ENCODE data around the gene PPM1L.

Gene PPM1L

GRCh38 chr3:160719710-160720109, 36.3 kb upstream of the PPM1L start:
- TF ChIP-seq EZH2phosphoT487 (IDR thresholded peaks at IDR 0.05; ENCODE audit: low read length) (no peak), CTCF (IDR thresholded peaks at IDR 0.05; ENCODE audit: low read length) (no peak)
- Histone ChIP-seq H3K79me2 (ENCODE audit: low read length) (no peaks in the 10 kb centered on the region), H4K20me1 (ENCODE audit: insufficient read depth, low read length) (no peaks in the 10 kb centered on the region), H3K4me3 (ENCODE audit: low read length) (no peak overlapping the region), H3K4me2 (ENCODE audit: low read depth, low read length) (no peak overlapping the region), H3F3A (ENCODE audit: insufficient read depth, low read length) (no peaks in the 10 kb centered on the region), H3K9me2 (replicated peaks; ENCODE audit: insufficient read depth, low read length) (no peaks in the 10 kb centered on the region), H3K27me3 (replicated peaks; ENCODE audit: insufficient read depth, low read length) (no peaks in the 10 kb centered on the region), H3K36me3 (replicated peaks; ENCODE audit: insufficient read depth, low read length) (no peaks in the 10 kb centered on the region), H3K27ac (ENCODE audit: low read length) (no peak overlapping the region), H3K9me3 (replicated peaks; ENCODE audit: insufficient read depth, low read length) (no peaks in the 10 kb centered on the region), H3K4me1 (ENCODE audit: low read length) (no peaks in the 10 kb centered on the region), H2AFZ (ENCODE audit: low read length) (no peak overlapping the region), H3K9ac (ENCODE audit: low read length) (no peak overlapping the region)
- no peak for DNase-seq

GRCh38 chr3:160720123-160720746, 35.8 kb upstream of the PPM1L start:
- no peak overlapping the region for H3K4me3 ChIP-seq (ENCODE audit: low read length)
- H4K20me1 ChIP-seq (ENCODE audit: insufficient read depth, low read length) = no peaks in the 10 kb centered on the region
- H3F3A ChIP-seq (ENCODE audit: insufficient read depth, low read length) = no peaks in the 10 kb centered on the region
- no peak overlapping the region for H2AFZ ChIP-seq (ENCODE audit: low read length)
- no peak overlapping the region for H3K4me2 ChIP-seq (ENCODE audit: low read depth, low read length)
- no peak for DNase-seq
- H3K9ac ChIP-seq (ENCODE audit: low read length) = no peak overlapping the region
- no peaks in the 10 kb centered on the region for H3K4me1 ChIP-seq (ENCODE audit: low read length)
- no peaks in the 10 kb centered on the region for H3K9me2 ChIP-seq (replicated peaks; ENCODE audit: insufficient read depth, low read length)
- no peak overlapping the region for H3K27ac ChIP-seq (ENCODE audit: low read length)
- no peaks in the 10 kb centered on the region for H3K9me3 ChIP-seq (replicated peaks; ENCODE audit: insufficient read depth, low read length)
- H3K79me2 ChIP-seq (ENCODE audit: low read length) = no peaks in the 10 kb centered on the region
- H3K36me3 ChIP-seq (replicated peaks; ENCODE audit: insufficient read depth, low read length) = no peaks in the 10 kb centered on the region
- no peak for TF ChIP-seq EZH2 (optimal IDR thresholded peaks at IDR 0.05; ENCODE audit: low read depth, low read length)
- TF ChIP-seq CTCF (IDR thresholded peaks at IDR 0.05; ENCODE audit: low read length) = peak; percentile 39
- no peaks in the 10 kb centered on the region for H3K27me3 ChIP-seq (replicated peaks; ENCODE audit: insufficient read depth, low read length)

GRCh38 chr3:160722331-160722730, 33.7 kb upstream of the PPM1L start:
- Histone ChIP-seq H2AFZ (ENCODE audit: low read length) (no peak overlapping the region), H3K27me3 (replicated peaks; ENCODE audit: insufficient read depth, low read length) (no peaks in the 10 kb centered on the region), H3K27ac (ENCODE audit: low read length) (no peak overlapping the region), H3K9ac (ENCODE audit: low read length) (no peak overlapping the region), H3K36me3 (replicated peaks; ENCODE audit: insufficient read depth, low read length) (no peaks in the 10 kb centered on the region), H3K4me2 (ENCODE audit: low read depth, low read length) (no peak overlapping the region), H3K4me1 (ENCODE audit: low read length) (no peaks in the 10 kb centered on the region), H3F3A (ENCODE audit: insufficient read depth, low read length) (no peaks in the 10 kb centered on the region), H4K20me1 (ENCODE audit: insufficient read depth, low read length) (no peaks in the 10 kb centered on the region), H3K4me3 (ENCODE audit: low read length) (no peak overlapping the region), H3K9me2 (replicated peaks; ENCODE audit: insufficient read depth, low read length) (no peaks in the 10 kb centered on the region), H3K79me2 (ENCODE audit: low read length) (no peaks in the 10 kb centered on the region), H3K9me3 (replicated peaks; ENCODE audit: insufficient read depth, low read length) (no peaks in the 10 kb centered on the region)
- no peak for DNase-seq
- TF ChIP-seq EZH2 (optimal IDR thresholded peaks at IDR 0.05; ENCODE audit: low read depth, low read length) (no peak), EZH2phosphoT487 (IDR thresholded peaks at IDR 0.05; ENCODE audit: low read length) (no peak), CTCF (IDR thresholded peaks at IDR 0.05; ENCODE audit: low read length) (no peak)
